Measurements from ENCODE around the gene RAD50.
"Not testable (repeated sequence)": the region's sequence is repeated elsewhere in the genome, so short reads cannot be mapped to it uniquely, and the experiment has no call there.

RAD50 gene

DNA sequence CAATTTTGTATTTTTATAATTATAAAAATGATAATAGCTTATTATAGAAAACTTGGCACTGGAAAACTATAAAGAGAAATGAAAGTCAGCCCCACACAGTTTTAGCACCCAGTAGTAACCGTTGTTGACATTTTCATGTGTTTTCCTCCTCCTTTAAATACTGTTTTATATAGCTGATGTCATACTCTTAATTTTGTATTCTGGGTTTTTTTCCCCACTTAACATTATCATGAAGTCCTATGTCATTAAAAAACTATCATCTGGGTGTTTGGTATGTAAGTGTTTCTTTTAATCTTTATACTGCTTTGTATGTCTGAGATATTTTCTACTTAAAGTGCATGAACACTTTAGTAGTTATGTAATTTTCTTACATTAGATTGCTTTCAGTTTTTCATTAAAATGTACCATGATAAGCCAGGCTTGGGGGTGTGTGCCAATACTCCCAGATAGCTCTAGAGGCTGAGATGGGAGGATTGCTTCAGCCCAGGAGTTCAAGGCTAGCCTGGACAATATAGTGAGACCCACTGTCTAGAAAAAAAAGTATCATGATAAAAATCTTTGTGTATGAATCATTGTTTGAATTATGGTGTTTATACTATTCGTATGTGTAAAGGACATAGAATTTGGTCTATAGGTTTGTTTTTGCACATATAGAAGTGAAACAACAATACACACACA lies 2.7 kb downstream of the RAD50 start:
- no peak for DNase-seq

DNA sequence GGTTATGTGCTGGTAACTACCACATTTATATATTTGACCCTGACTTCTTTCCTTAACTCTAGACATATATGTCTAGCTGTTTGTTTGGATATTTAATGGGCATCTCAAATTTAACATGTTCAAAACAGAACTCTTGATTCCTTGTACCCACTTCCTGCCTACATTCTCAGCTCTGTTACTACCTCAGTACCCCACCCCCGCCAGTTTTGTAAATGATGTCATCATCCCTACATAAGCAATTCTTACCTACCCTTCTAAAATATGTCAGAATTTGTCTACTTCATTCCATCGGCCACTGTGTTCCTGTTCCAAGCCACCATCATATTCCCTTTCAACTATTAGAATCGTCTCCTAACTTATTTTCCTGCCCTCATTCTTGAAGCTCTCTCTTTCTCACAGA lies 4.8 kb downstream of the RAD50 start:
- no peak for DNase-seq

DNA sequence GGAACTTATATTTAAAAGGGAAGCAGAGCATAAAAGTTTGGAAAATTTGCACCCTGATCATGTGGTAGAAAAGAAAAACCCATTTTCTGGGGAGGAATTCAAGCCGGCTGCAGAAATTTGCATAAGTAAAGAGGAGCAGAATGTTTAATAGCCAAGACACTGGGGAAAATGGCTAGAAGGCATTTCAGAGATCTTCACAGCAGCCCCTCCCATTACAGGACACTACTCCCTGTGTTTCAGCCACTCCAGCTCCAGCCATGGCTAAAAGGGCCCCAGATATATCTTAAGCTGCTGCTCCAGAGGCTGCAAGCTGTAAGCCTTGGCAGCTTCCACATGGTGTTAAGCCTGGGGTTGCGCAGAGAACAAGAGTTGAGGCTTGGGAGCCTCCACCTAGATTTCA lies 7.8 kb downstream of the RAD50 start:
- DNase-seq, result not testable (repeated sequence)

DNA sequence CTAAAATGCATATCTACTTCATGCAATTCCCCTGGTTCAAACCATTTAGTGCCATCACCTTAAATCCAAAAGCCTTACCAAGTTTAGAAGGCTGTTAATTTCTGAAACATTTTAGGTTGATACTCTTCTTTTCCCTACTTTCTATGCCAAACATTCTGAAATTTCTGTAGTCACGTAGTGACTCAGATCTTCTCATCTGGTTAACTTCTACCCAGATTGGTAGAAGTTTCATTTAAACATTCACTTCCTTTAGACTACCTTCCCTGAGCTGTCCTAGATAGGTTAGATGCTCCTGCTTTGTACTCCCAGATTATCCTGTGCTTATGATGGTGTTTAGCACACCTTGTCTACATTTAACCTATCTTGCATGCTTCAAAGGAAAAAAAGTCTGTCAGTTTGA lies 9.9 kb downstream of the RAD50 start:
- DNase-seq, result no peak

DNA sequence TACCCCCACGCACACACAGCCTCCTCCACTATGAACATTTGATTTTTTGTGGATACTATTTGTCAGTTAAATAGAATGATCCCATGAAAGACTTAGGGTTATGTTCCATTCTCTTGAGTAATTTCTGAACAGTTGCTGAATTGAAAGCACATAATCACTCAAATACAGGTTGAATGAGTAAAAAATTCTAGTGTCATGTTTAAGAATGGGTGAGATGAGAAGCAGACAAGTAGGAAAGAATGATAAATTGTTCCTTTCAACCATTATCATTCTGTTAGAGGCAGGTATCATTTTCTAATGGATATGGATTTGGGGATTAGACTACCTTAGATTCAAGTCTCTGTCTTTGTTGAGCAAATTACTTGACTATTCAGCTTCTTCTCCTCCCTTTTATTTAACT lies 19.3 kb downstream of the RAD50 start:
- DNase-seq, result no peak

DNA sequence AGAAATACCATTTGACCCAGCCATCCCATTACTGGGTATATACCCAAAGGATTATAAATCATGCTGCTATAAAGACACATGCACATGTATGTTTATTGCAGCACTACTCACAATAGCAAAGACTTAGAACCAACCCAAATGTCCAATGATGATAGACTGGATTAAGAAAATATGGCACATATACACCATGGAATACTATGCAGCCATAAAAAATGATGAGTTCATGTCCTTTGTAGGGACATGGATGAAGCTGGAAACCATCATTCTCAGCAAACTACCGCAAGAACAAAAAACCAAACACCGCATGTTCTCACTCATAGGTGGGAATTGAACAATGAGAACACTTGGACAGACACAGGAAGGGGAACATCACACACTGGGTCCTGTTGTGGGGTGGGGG lies 27.8 kb downstream of the RAD50 start:
- not testable (repeated sequence) for DNase-seq

DNA sequence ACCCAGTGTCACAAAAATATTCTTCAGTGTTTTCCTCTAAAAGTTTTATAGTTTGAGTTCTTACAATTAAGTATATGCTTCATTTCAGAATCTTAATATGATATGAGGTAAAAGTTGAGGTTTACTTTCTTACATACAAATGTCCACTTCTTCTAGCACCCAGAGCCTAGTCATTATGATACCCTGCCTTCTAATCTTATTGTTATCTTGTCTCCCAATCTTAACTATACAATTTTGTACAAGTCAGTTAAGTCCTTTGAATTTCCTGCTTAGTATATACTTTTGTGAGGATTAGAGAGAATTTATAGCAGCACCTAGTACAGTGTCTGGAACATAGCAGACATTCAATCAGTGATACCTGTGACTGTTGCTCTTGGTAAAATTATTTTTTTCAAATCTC lies 29.3 kb downstream of the RAD50 start:
- DNase-seq, result no peak

DNA sequence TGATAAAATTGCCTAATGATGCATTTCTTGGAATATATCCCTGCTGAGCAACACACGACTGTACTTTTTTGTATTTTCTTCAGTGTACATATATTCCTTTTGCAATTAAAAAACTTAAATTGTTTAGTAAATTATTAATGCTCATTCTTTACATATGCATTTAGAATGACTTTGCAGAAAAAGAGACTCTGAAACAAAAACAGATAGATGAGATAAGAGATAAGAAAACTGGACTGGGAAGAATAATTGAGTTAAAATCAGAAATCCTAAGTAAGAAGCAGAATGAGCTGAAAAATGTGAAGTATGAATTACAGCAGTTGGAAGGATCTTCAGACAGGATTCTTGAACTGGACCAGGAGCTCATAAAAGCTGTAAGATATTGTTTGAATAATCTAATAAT lies 32.7 kb downstream of the RAD50 start:
- no peak for DNase-seq

DNA sequence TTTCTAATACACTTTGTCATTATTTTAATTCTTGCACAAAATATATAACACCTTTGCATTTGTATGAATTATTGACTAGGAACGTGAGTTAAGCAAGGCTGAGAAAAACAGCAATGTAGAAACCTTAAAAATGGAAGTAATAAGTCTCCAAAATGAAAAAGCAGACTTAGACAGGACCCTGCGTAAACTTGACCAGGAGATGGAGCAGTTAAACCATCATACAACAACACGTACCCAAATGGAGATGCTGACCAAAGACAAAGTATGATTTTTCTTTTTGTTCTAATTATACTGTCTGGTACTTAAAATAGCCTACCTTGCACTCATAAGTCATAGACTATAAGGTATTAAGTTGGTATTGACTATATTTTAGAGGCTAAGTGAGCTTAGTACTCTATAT lies 34.4 kb downstream of the RAD50 start:
- no peak for DNase-seq

DNA sequence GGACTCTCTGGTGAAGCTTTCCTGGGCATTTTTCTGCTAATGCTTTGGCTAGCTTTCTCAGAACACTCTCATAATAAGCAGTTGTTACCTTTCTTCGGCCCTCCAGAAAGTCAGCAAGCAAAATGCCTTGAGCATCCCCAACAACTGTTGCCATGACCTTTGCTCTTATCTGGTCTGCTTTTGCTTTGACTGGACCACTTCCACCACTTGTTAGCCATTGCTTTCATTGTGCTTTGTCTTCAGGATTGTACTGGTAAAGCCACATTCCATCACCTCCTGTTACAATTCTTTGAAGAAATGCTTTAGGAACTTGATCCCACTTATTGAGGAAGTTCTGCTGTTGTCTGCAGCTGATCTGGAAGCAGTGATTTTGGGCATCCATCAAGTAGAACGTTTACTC lies 35.7 kb downstream of the RAD50 start:
- no peak for DNase-seq

DNA sequence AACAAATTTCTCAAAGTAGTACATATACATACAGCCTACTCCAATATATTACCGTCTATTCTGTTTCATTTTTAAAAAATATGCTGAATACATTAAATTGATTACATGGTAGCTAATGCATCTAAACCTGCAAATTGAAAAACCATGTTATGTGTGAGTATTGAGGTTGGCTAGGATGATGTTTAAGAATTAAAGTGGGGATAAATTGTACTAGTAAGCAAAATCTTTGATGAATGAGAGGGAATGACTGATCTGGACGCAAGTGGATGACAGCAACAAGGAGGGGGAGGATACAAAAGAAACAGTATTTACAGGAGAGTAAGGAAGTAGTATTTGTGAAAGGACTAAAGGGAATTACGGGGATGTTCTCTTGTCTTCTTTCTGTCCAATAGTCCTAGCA lies 37.4 kb downstream of the RAD50 start:
- no peak for DNase-seq

DNA sequence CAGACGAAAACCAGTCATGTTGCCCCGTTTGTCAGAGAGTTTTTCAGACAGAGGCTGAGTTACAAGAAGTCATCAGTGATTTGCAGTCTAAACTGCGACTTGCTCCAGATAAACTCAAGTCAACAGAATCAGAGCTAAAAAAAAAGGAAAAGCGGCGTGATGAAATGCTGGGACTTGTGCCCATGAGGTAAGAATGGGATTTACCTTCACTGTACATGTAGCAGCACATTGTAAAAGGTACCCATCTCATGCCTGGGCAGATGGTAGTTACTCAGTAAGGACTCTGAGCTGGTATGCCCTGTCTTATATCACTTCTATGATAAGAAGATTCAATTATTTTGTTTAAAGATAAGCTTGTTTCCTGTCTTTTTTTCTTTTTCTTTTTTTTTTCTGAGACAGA lies 38.8 kb downstream of the RAD50 start:
- no peak for DNase-seq

DNA sequence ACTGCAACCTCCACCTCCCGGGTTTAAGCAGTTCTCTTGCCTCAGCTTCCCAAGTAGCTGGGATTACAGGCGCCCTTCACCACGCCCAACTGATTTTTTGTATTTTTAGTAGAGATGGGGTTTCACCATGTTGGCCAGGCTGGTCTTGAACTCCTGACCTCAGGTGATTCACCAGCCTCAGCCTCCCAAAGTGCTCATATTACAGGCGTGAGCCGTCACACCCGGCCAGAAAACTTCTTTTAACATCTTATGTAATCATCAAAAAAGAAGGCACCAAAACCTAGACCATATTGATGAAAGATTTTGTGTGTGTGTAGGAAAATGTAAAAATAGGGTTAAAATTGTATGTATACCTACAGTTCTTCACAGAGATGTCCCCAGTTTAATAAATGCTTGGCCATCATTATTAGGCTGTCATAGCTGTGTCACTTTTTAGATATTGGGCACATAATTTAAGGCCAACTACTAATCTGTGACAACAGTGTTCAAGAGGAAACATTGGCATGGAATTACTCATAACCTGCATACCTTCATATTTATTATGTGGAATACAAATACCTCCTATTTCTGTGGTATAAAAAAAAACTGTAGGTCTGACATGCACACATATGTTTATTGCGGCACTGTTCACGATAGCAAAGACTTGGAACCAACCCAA lies 44.4 kb downstream of the RAD50 start:
- DNase-seq, result no peak

DNA sequence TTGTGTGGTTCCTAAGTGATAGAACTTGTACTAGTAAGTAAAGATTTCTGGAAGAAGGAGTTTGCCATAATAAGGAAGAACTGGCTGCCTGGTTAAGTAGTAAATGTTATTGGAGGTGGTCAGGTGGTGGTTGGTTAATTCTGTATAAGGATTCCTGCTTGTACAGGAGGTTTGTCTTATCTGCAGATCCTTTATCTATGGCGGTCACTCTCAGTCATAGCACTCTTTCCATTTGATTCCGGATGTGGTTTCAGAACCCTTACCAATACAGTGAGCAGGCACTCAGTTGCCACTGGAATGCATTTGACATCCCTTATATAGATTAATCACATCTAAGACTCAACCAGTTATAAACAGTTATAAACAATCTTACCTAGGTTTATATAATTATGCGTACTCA lies 50.3 kb downstream of the RAD50 start:
- DNase-seq, result no peak

DNA sequence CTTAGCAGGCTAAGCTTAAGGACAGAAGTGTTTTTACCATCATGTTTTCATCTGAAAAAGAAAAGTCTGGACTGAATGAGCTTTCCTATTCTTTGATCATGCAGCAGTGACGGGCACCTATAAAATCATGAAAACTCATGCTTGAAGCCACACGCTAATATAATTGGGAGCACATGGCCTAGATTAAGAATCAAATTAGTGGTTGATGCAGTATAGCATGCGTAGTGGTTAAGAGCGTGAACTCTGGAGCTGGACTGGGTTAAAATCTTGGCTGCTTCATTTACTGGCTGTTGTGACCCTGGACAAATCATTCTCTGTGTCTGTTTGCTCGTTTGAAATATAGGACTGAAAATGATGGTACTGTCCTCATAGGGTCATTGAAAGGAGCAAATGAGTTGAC lies 51.3 kb downstream of the RAD50 start:
- DNase-seq, result no peak

DNA sequence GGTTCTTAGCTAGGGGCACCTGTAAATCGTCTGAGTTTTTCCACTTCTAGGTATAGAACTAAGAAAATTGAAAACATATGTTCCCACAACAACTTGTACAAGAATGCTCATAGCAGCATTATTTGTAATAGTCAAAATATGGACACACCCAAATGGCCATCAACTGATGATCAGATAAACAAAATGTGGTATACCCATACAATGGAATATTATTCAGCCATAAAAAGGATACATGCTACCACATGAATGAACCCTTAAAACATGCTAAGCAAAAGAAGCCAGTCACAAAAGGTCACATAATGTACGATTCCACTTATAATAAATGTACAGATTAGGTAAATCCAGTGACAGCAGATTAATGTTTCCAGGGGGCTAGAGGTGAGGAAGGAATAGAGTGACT lies 55.2 kb downstream of the RAD50 start:
- no peak for DNase-seq

DNA sequence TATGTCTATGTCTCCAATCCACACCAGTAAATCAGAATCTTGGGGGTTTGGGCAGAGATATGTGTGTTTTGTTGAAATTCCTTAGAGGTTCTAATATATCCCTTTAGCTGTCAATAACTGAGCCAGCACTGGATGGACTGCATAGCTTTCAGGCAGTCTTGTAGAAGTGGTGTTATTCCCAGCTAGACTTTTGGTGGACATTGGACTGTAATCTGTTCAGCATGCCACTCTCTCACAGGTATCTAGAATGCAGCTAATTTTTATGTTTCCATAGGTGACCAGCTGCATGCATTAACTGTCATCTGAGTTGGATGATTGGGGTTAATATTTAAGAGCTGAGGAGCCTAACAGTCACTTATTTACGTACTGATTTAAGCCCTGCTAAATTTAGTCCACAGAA lies 56.1 kb downstream of the RAD50 start:
- DNase-seq, result no peak

DNA sequence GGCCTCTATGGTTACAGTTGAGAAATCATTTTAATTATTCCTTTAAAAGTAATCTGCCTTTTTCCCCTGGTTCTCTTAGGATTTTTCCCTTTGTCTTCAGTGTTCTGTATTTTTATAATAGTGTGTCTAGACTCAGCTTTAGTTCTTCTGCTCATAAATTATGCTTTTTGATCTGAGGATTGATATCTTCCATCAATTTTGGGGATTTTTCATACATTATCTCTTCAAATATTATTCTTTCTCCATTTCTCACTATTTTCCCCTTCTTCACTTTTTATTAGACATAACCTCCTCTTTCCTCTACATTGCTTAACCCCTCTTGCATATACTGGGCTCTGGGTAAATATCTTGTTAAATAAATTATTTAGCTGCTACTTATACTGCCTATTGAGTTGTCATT lies 64.9 kb downstream of the RAD50 start:
- DNase-seq, result no peak

DNA sequence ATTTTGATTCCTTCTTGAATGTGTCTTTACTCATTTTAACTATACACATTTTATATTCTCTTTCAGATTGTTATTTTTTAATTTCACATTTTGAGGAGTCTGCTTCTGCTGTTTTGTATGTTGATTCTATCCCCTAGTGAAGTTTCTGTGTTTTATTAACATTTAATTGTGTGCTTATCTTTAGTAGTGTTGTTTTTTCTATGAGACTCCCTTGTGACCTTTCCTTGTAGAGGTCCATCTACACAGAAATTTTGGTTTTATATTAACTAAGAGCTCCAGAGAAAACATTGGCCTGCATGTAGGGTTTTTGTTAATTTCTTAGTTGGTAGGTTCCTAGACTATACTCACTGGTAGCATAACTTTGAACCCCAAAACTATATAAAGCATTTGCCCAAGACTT lies 65.8 kb downstream of the RAD50 start:
- DNase-seq, result no peak

DNA sequence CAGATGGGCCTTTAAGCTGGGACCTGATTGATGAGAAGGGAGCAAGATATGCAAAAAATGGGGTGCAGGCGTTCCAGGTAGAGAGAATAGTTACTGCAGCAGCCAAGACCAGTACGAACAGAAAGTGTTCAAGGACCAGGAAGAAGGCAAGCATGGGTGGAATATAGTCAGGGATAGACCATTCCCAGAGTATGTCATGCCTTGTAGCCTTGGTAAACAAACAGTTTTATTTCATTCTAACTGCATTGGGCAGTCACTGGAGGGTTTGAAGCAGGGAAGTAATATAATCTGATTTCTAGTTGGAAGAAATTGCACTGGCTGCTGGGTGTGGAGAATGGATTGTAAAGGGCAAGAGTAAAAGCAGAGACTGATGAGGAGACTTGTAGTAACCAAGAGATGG lies 70.7 kb downstream of the RAD50 start:
- no peak for DNase-seq

DNA sequence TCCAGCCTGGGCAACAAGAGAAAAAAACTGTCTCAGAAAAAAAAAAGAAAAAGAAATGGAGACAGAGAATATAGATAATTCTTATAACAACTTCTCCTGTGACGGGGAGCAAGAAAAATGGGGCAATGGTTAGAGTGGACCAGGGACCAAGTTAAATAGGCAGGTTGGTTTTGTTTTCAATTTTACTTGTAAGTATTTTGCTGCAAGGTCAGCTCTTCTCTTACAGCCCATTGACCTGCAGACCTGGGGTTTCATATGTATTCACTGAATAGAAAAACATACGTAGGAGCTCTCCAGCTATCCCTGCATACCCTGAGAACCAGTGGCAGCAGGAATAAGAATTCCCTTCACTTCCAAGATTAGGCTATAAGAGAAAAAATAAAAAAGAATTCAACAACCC lies 72.0 kb downstream of the RAD50 start:
- DNase-seq, result no peak

DNA sequence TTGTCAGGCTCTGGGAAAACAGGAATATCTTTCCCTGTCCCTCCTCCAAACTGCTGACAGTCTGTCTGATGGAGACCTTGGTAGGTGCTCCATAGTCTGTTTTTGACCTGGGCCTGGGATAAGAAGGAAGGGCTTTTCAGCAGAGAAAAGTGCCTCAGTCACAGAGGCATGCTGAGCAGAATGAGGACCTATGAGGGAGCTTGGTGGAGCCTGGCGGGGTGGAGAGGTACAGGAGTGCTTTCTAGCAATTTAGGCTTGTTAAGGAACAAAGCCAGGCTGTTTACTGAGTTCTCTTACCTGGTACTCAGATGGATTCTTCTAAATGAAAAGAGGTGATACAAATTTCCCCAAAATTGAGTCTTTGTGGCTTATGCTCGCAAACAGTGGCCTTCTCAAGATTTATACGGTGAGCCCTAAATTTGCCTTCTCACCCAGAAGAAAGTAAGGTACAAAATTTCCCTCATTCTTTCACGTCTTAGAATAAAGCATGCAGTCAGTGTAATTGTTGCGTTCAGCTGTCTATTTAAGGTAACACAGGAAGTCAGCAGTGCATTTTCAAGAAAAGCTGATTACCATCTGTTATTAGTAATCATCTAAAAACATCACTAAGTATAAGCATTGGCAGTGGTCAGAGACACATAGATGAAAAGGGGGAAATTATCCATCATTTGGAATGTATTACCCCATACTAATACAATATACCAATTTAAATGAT lies 72.6 kb downstream of the RAD50 start:
- no peak for DNase-seq

DNA sequence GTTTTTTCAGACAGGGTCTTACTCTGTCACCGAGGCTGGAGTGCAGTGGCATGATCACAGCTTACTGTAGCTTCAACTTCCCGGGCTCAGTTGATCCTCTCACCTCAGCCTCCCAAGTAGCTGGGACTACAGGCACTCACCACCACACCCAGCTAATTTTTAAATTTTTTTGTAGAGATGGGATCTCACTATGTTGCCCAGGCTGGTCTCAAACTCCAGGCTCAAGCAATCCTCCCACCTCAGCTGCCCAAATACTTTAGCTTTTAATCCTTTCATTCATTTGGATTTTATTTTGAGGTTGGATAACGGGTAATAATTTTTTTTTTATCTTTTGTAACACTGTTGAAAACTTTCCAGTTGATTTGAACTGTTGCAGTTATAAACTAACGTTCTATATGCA lies 76.8 kb downstream of the RAD50 start:
- DNase-seq, result not testable (repeated sequence)

DNA sequence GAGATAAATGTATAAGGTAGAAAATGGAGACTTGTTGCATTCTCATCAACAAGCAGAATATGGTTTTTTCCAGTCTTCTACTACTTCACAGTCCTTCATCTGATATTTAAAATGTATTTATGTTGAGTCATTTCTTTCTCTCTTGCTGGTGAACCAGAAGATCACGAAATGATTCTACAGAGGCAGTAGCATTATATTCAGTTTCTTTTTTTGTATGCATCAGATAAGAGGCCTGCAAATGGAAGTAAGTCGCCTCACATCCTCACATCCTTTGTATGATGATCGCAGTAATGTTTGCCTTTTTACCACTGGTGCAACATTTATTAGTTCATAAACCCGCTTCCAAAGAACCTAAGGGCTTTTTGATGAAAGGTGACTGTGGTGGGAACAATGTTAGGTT lies 79.1 kb downstream of the RAD50 start:
- no peak for DNase-seq

DNA sequence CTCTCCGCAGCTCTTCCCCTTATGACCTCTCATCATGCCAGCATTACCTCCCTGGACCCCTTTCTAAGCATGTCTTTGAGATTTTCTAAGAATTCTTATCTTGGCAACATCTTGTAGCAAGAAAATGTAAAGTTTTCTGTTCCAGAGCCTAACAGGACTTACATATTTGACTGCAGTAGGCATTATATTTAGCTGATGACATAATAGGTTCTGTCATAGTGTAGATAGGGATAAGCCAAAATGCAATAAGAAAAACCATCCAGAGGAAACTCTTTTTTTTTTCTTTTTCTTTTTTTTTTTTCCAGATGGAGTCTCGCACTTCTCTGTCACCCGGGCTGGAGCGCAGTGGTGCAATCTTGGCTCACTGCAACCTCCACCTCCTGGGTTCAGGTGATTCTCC lies 80.5 kb downstream of the RAD50 start:
- DNase-seq, result no peak
